Dendritic cell treated with granulocyte-macrophage colony-stimulating factor and Interleukin-4, amounts not matched to agents 40 ng/mL and 50 ng/mL, for 4 days (primary cell): ENCODE measurements around the gene TFAP2C.
"Not testable (repeated sequence)": the region's sequence is repeated elsewhere in the genome, so short reads cannot be mapped to it uniquely, and the experiment has no call there.

Experiments used
- H3K27ac Mint-ChIP-seq: one replicate; pipeline ENCODE4 v1.8.0; 2022; ENCODE audit warnings: mild to moderate bottlenecking, mixed read lengths
- H3K27me3 Mint-ChIP-seq: one replicate; pipeline ENCODE4 v1.8.0; 2022; ENCODE audit warnings: mild to moderate bottlenecking, mixed read lengths
- H3K36me3 Mint-ChIP-seq: one replicate; pipeline ENCODE4 v1.8.0; 2022; ENCODE audit warnings: low read depth, mixed read lengths
- H3K4me1 Mint-ChIP-seq: one replicate; pipeline ENCODE4 v1.8.0; 2022; ENCODE audit warnings: low read depth, mixed read lengths
- H3K4me3 Mint-ChIP-seq: one replicate; pipeline ENCODE4 v1.8.0; 2022; ENCODE audit warnings: mild to moderate bottlenecking, moderate library complexity, mixed read lengths
- H3K9me3 Mint-ChIP-seq: one replicate; pipeline ENCODE4 v1.8.0; 2022; ENCODE audit warnings: mixed read lengths
- intact Hi-C: fragments of 100-400 bp; cut with micrococcal nuclease; formaldehyde crosslinking; loops from one replicate; pipeline ENCODE4 v1.15.0; 2022

The TFAP2C gene

GRCh38 chr20:56605261-56605996 is 23.7 kb upstream of the TFAP2C start:
- Mint-ChIP-seq H3K4me1 (no peaks in the 10 kb centered on the region), H3K4me3 (no peak overlapping the region), H3K27me3 (peaks cover 1% of the 10 kb centered on the region), H3K9me3 (no peaks in the 10 kb centered on the region), H3K36me3 (no peaks in the 10 kb centered on the region), H3K27ac (no peak overlapping the region)
- intact Hi-C loops = no loop called here

- Mint-ChIP-seq H3K27ac (no peak overlapping the region), H3K4me3 (no peak overlapping the region), H3K36me3 (no peaks in the 10 kb centered on the region), H3K27me3 (peaks cover 1% of the 10 kb centered on the region), H3K4me1 (no peaks in the 10 kb centered on the region), H3K9me3 (no peaks in the 10 kb centered on the region)
- intact Hi-C loops = no loop called here
Observed at GRCh38 chr20:56606174-56606945, 22.7 kb upstream of the TFAP2C start.

GRCh38 chr20:56607061-56607704 is 21.9 kb upstream of the TFAP2C start:
- Mint-ChIP-seq H3K27ac (no peak overlapping the region), H3K4me1 (no peaks in the 10 kb centered on the region), H3K9me3 (no peaks in the 10 kb centered on the region), H3K4me3 (no peak overlapping the region), H3K27me3 (peaks cover 1% of the 10 kb centered on the region), H3K36me3 (no peaks in the 10 kb centered on the region)
- intact Hi-C loops = no loop called here

- H3K36me3 Mint-ChIP-seq = no peaks in the 10 kb centered on the region
- no peaks in the 10 kb centered on the region for H3K9me3 Mint-ChIP-seq
- no peaks in the 10 kb centered on the region for H3K4me1 Mint-ChIP-seq
- no peak overlapping the region for H3K4me3 Mint-ChIP-seq
- no peak overlapping the region for H3K27ac Mint-ChIP-seq
- intact Hi-C loops = no loop called here
- H3K27me3 Mint-ChIP-seq = peaks cover 1% of the 10 kb centered on the region
Observed at GRCh38 chr20:56608376-56608775, 20.7 kb upstream of the TFAP2C start.

GRCh38 chr20:56609321-56609720 is 19.8 kb upstream of the TFAP2C start:
- Mint-ChIP-seq H3K9me3 (no peaks in the 10 kb centered on the region), H3K36me3 (no peaks in the 10 kb centered on the region), H3K4me1 (no peaks in the 10 kb centered on the region), H3K27me3 (peaks cover 1% of the 10 kb centered on the region), H3K4me3 (no peak overlapping the region), H3K27ac (no peak overlapping the region)
- intact Hi-C loops = no loop called here

- H3K4me3 Mint-ChIP-seq = no peak overlapping the region
- H3K36me3 Mint-ChIP-seq = no peaks in the 10 kb centered on the region
- intact Hi-C loops = no loop called here
- no peaks in the 10 kb centered on the region for H3K4me1 Mint-ChIP-seq
- no peaks in the 10 kb centered on the region for H3K9me3 Mint-ChIP-seq
- H3K27ac Mint-ChIP-seq = no peak overlapping the region
- peaks cover 1% of the 10 kb centered on the region for H3K27me3 Mint-ChIP-seq
Observed at GRCh38 chr20:56610098-56610497, 19.0 kb upstream of the TFAP2C start.

- Mint-ChIP-seq H3K4me1 (peaks cover 7% of the 10 kb centered on the region), H3K36me3 (no peaks in the 10 kb centered on the region), H3K4me3 (no peak overlapping the region), H3K27ac (no peak overlapping the region), H3K27me3 (no peaks in the 10 kb centered on the region), H3K9me3 (no peaks in the 10 kb centered on the region)
- intact Hi-C loops = no loop called here
Observed at GRCh38 chr20:56614196-56614595, 14.9 kb upstream of the TFAP2C start.

GRCh38 chr20:56616716-56617115 is 12.4 kb upstream of the TFAP2C start:
- intact Hi-C loops = no loop called here
- Mint-ChIP-seq H3K4me3 (no peak overlapping the region), H3K9me3 (no peaks in the 10 kb centered on the region), H3K36me3 (no peaks in the 10 kb centered on the region), H3K4me1 (peaks cover 7% of the 10 kb centered on the region), H3K27ac (no peak overlapping the region), H3K27me3 (peaks cover 6% of the 10 kb centered on the region)

GRCh38 chr20:56617489-56617888 is 11.6 kb upstream of the TFAP2C start:
- no peak overlapping the region for H3K4me3 Mint-ChIP-seq
- no peaks in the 10 kb centered on the region for H3K36me3 Mint-ChIP-seq
- intact Hi-C loops = no loop called here
- H3K27me3 Mint-ChIP-seq = peaks cover 12% of the 10 kb centered on the region
- H3K27ac Mint-ChIP-seq = no peak overlapping the region
- H3K4me1 Mint-ChIP-seq = peaks cover 7% of the 10 kb centered on the region
- H3K9me3 Mint-ChIP-seq = no peaks in the 10 kb centered on the region

- Mint-ChIP-seq H3K9me3 (no peaks in the 10 kb centered on the region), H3K4me1 (peaks cover 9% of the 10 kb centered on the region), H3K4me3 (no peak overlapping the region), H3K27me3 (peaks cover 52% of the 10 kb centered on the region), H3K36me3 (no peaks in the 10 kb centered on the region), H3K27ac (no peak overlapping the region)
- intact Hi-C loops = no loop called here
Observed at GRCh38 chr20:56621730-56622129, 7.4 kb upstream of the TFAP2C start.

- H3K36me3 Mint-ChIP-seq = not testable (repeated sequence)
- H3K27me3 Mint-ChIP-seq = peaks cover 74% of the 10 kb centered on the region
Observed at GRCh38 chr20:56623930-56624329, 5.2 kb upstream of the TFAP2C start.

GRCh38 chr20:56624786-56625681 is 4.1 kb upstream of the TFAP2C start:
- Mint-ChIP-seq H3K4me1 (peaks cover 25% of the 10 kb centered on the region), H3K4me3 (no peak overlapping the region), H3K27ac (no peak overlapping the region), H3K36me3 (no peaks in the 10 kb centered on the region), H3K9me3 (no peaks in the 10 kb centered on the region), H3K27me3 (peaks cover 85% of the 10 kb centered on the region)
- intact Hi-C loops = no loop called here

More at GRCh38 chr20:56623930-56624329, 5.2 kb upstream of the TFAP2C start:
- H3K4me3 Mint-ChIP-seq, H3K9me3 Mint-ChIP-seq, intact Hi-C loops, H3K27ac Mint-ChIP-seq: not testable (repeated sequence)
- H3K4me1 Mint-ChIP-seq = peaks cover 14% of the 10 kb centered on the region

GRCh38 chr20:56625837-56626236 is 3.3 kb upstream of the TFAP2C start:
- H3K9me3 Mint-ChIP-seq = no peaks in the 10 kb centered on the region
- no peaks in the 10 kb centered on the region for H3K36me3 Mint-ChIP-seq
- peaks cover 26% of the 10 kb centered on the region for H3K4me1 Mint-ChIP-seq
- intact Hi-C loops = no loop called here
- H3K27ac Mint-ChIP-seq = no peak overlapping the region
- H3K27me3 Mint-ChIP-seq = peaks cover 90% of the 10 kb centered on the region
- no peak overlapping the region for H3K4me3 Mint-ChIP-seq
